ENCODE results near the gene KIF3C.

DNA sequence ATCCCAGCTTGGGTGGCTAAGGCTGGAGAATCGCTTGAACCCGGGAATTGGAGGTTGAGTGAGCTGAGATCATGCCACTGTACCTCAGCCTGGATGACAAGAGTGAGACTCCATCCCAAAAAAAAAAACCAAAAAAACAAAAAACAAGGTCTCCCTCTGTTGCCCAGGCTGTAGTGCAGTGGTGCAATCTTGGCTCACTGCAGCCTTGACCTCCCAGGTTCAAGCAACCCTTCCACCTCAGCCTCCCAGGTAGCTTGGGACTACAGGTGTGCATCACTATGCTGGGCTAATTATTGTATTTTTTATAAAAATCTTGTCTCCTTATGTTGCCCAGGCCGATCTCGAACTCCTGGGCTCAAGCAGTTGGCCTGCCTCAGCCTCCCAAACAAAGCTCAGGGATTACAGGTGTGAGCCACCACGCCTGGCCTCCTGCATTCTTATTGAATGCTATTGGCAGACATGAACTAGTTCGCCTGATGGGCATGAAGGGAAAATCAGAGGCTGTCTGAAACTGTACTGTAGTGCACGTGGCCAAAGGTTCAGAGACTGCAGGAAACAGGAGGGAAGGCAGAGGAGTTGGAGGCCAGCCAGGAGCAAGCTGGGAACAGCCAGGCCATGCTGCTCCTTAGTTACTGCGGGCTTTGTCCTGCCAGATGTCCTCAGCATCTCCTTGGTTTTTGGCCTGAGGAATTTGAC is 88.0 kb downstream of the KIF3C start:
- TF ChIP-seq ZNF274 (IDR thresholded peaks at IDR 0.05; ENCODE audit: low read depth, low read length), result no peak
- TF ChIP-seq YY1 (IDR thresholded peaks at IDR 0.05; ENCODE audit: insufficient read depth, insufficient read length), result no peak

Measured in NT2/D1 (cell line).